ENCODE results near the gene PLA2G4D.

Gene PLA2G4D

DNA sequence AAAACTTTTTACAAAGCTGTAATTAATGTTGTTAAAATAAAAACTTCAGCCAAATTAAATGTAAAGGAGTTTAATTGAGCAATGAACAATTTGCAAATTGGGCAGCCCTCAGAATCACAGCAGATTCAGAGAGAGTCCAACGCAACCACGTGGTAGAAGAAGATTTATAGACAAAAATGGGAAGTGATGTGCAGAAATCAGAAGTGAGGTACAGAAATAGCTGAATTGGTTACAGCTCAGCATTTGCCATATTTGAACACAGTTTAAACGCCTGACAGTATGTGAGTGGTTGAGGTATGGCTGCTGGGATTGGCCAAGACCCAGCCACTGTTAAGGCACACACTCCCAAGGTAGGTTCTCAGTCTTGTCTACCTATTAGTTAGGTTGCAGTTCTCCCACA is 14.4 kb upstream of the PLA2G4D start:
- DNase-seq (ENCODE audit: low read depth, low spot score), result no peak
- TF ChIP-seq, protein P1, sequence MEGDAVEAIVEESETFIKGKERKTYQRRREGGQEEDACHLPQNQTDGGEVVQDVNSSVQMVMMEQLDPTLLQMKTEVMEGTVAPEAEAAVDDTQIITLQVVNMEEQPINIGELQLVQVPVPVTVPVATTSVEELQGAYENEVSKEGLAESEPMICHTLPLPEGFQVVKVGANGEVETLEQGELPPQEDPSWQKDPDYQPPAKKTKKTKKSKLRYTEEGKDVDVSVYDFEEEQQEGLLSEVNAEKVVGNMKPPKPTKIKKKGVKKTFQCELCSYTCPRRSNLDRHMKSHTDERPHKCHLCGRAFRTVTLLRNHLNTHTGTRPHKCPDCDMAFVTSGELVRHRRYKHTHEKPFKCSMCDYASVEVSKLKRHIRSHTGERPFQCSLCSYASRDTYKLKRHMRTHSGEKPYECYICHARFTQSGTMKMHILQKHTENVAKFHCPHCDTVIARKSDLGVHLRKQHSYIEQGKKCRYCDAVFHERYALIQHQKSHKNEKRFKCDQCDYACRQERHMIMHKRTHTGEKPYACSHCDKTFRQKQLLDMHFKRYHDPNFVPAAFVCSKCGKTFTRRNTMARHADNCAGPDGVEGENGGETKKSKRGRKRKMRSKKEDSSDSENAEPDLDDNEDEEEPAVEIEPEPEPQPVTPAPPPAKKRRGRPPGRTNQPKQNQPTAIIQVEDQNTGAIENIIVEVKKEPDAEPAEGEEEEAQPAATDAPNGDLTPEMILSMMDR (IDR thresholded peaks at IDR 0.05; ENCODE audit: insufficient read depth, low read length, missing control alignments), result no peak
- CTCF ChIA-PET, result interaction anchor here (3.2 to 10.1 kb wide), 2 partner anchors 25 to 28 kb away, joined by 19 to 62 read pairs; no protein-coding TSS in a partner anchor
- H3K4me3 ChIP-seq (ENCODE audit: low read depth, low read length), result no peak overlapping the region
- POLR2A ChIA-PET, result no interaction called here

DNA sequence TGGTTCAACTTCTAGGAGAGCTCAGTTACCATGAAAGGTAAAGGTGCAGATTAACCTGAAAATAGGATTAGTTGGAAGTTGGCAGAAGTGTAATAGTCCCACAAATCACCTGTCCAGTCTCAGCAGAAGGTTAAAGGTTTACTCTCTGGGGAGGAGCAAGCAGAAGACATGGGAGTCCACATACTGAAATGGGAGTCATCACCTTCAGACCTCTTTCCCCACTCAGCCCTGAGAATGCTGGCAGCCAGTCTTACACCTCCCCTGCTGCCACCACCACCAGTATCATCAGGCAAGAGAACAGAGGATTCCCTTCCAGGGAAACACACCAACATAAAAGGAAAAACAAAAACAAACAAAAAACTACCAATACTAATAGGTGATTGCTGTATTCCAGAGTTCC is 13.8 kb upstream of the PLA2G4D start:
- TF ChIP-seq, protein P1 (IDR thresholded peaks at IDR 0.05; ENCODE audit: insufficient read depth, low read length, missing control alignments), result no peak
- CTCF ChIA-PET, result interaction anchor here (0.8 to 10.1 kb wide), 3 partner anchors 14 to 28 kb away, joined by 5 to 62 read pairs (median 19); no protein-coding TSS in a partner anchor
- DNase-seq (ENCODE audit: low read depth, low spot score), result no peak
- POLR2A ChIA-PET, result no interaction called here
- H3K4me3 ChIP-seq (ENCODE audit: low read depth, low read length), result no peak overlapping the region

DNA sequence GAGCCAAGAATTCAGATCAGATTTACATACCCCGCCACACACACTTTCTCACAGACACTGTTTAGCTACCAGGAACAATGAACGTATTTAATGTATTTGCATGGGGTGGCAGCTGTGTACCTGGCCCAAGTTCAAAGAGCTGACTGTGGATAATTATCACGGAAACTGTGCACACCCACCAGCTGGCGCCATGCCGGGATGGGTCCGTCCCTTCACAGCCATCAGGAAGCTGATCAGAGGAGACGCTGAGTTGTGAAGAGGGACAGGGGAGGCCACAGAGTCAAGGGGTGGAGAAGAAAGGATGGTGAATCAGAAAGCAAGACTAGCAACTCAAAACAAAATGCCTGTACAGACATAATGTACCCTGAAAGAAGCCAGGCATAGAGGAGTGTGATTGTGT is 13.1 kb upstream of the PLA2G4D start:
- ChIA-PET POLR2A (no interaction called here), CTCF (interaction anchor here (0.8 to 10.1 kb wide), 3 partner anchors 14 to 29 kb away, joined by 5 to 62 read pairs (median 19); no protein-coding TSS in a partner anchor)
- TF ChIP-seq, protein P1 (IDR thresholded peaks at IDR 0.05; ENCODE audit: insufficient read depth, low read length, missing control alignments), result no peak

DNA sequence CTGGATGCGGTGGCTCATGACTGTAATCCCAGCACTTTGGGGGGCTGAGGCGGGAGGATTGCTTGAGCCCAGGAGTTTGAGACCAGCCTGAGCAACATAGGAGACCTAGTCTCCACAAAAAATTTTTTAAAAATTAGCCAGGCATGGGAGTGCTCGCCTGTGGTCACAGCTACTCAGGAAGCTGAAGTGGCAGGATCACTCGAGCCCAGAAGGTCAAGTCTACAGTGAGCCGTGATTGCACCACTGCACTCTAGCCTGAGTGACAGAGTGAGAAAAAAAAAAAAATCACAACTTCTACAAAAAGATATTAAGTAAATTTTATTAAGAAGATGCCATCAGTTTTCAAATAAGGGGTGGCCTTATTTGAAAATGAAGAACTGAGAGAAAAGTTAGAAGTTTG is 11.9 kb upstream of the PLA2G4D start:
- TF ChIP-seq, protein P1 (IDR thresholded peaks at IDR 0.05; ENCODE audit: insufficient read depth, low read length, missing control alignments), result no peak
- ChIA-PET POLR2A (no interaction called here), CTCF (interaction anchor here (0.7 to 10.1 kb wide), 4 partner anchors 12 to 30 kb away, joined by 4 to 62 read pairs (median 20); no protein-coding TSS in a partner anchor)
- H3K4me3 ChIP-seq (ENCODE audit: low read depth, low read length), result no peak overlapping the region
- no peak for DNase-seq (ENCODE audit: low read depth, low spot score)

More for the DNA sequence above, 13.1 kb upstream of the PLA2G4D start:
- no peak for DNase-seq (ENCODE audit: low read depth, low spot score)
- H3K4me3 ChIP-seq (ENCODE audit: low read depth, low read length), result no peak overlapping the region

- TF ChIP-seq, protein P1 (IDR thresholded peaks at IDR 0.05; ENCODE audit: insufficient read depth, low read length, missing control alignments), result no peak
- DNase-seq (ENCODE audit: low read depth, low spot score), result no peak
- ChIA-PET POLR2A (no interaction called here), CTCF (interaction anchor here (0.7 to 10.1 kb wide), 3 partner anchors 20 to 114 kb away, joined by 3 to 62 read pairs (median 20); no protein-coding TSS in a partner anchor)
- H3K4me3 ChIP-seq (ENCODE audit: low read depth, low read length), result no peak overlapping the region
These were observed 9.9 kb upstream of the PLA2G4D start for GRCh38 chr15:42104095-42104891.

GRCh38 chr15:42102646-42103235 is 8.4 kb upstream of the PLA2G4D start:
- DNase-seq (ENCODE audit: low read depth, low spot score), result no peak
- H3K4me3 ChIP-seq (ENCODE audit: low read depth, low read length), result no peak overlapping the region
- CTCF ChIA-PET, result interaction anchor here (1.9 to 10.1 kb wide), 3 partner anchors 18 to 113 kb away, joined by 7 to 62 read pairs (median 20); no protein-coding TSS in a partner anchor
- TF ChIP-seq, protein P1 (IDR thresholded peaks at IDR 0.05; ENCODE audit: insufficient read depth, low read length, missing control alignments), result no peak
- POLR2A ChIA-PET, result no interaction called here
